ENCODE results near the gene GRM7. TPM values are rescaled to one million over a fixed set of nuclear protein-coding genes. Genes with fewer than 3 reads are reported as not detected.

The GRM7 gene
- total RNA-seq, 1 experiment from 2014 or later = not detected

DNA sequence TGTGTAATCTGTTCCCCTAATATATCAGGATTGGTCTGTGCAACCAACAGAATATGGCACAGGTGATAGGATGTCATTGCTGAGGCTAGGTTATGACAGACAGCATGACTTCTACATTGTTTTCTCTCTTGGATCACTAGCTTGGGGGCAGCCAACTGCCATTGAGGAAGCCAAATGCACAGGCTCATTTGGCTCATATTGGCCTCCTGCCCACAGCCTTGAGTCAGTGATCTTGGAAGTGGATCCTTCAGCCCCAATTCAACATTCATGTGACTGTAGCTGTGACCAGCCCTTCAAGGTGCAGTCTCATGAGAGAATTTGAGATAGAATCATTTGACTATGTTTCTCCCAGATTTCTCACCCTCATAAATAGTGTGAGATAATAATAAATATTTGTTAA lies 675.6 kb downstream of the GRM7 start:
- Histone ChIP-seq H3K79me2 (ENCODE audit: insufficient read depth, low read length) (no peaks in the 10 kb centered on the region), H3K4me3 (replicated peaks in 1 of 2; ENCODE audit: low read depth in 1 of 2, low read length in 2 of 2) (no peak overlapping the region), H3K27me3 (ENCODE audit: insufficient read depth, low read length) (no peaks in the 10 kb centered on the region), H4K20me1 (ENCODE audit: insufficient read depth) (no peaks in the 10 kb centered on the region), H3K27ac (ENCODE audit: low read depth, low read length) (no peak overlapping the region), H3K4me1 (ENCODE audit: control insufficient read depth in 1 of 2, insufficient read depth in 2 of 2, low read length in 2 of 2) (no peaks in the 10 kb centered on the region), H3K36me3 (ENCODE audit: control insufficient read depth in 1 of 2, insufficient read depth in 2 of 2, low read length in 2 of 2) (no peaks in the 10 kb centered on the region), H3K9ac (ENCODE audit: low read length) (no peak overlapping the region), H3K9me3 (ENCODE audit: control insufficient read depth in 1 of 2, insufficient read depth in 1 of 2, low read depth in 1 of 2, low read length in 2 of 2) (no peaks in the 10 kb centered on the region), H2AFZ (ENCODE audit: low read depth, low read length, poor library complexity, severe bottlenecking) (no peak overlapping the region), H3K9me2 (ENCODE audit: insufficient read depth) (no peaks in the 10 kb centered on the region), H3K4me2 (ENCODE audit: low read length) (no peak overlapping the region)
- no peak for ATAC-seq
- POLR2A ChIA-PET = no interaction called here
- intact Hi-C loops (cut with micrococcal nuclease) = no loop called here
- no peak for TF ChIP-seq ZFX (IDR thresholded peaks at IDR 0.05)
- TF ChIP-seq CBX3 (IDR thresholded peaks at IDR 0.05; ENCODE audit: low read depth) = no peak
- TF ChIP-seq MAX (IDR thresholded peaks at IDR 0.05) = no peak
- TF ChIP-seq RAD21 (IDR thresholded peaks at IDR 0.05; ENCODE audit: low read depth) = no peak
- no peak for TF ChIP-seq EZH2phosphoT487 (IDR thresholded peaks at IDR 0.05; ENCODE audit: borderline replicate concordance)
- TF ChIP-seq SP1 (IDR thresholded peaks at IDR 0.05; ENCODE audit: low read depth) = no peak
- no peak for TF ChIP-seq ATF3 (IDR thresholded peaks at IDR 0.05)
- TF ChIP-seq FOSL1 (IDR thresholded peaks at IDR 0.05; ENCODE audit: low read depth) = no peak
- no peak for TF ChIP-seq TCF7L2 (IDR thresholded peaks at IDR 0.05; ENCODE audit: borderline replicate concordance, extremely low read depth, insufficient read depth, insufficient read length)
- TF ChIP-seq POLR2A (IDR thresholded peaks at IDR 0.05; ENCODE audit: borderline replicate concordance, extremely low read depth, insufficient read depth, insufficient read length) = no peak
- DNase-seq (ENCODE audit: low read depth, low spot score) = no peak
- RAD21 ChIA-PET (ENCODE audit: low non-redundant PET in 1 of 2, low total read pairs in 2 of 2, uncharacterized antibody in 2 of 2, unreplicated experiment in 2 of 2) = no interaction called here
- BruUV-seq (replicated peaks) = no TSS peak
- CTCF ChIA-PET = no interaction called here

DNA sequence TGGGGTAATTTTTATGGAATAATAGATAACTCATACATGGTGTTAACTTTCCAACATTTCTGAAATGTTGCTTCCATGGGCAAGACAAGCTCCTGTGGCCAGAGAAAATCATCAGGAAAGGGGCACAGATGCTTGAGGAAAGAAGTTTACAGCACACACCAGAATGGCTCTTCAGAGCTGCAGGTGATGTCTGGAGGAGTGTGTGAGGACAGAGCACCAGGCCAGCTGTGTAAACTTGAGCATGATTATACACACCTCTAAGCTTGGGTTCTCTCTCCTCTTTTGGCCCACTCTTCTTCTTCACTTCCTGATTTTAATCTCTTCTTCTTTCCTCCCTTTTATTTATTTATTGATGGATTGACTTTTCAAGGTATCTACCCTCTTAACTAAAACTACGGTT lies 676.0 kb downstream of the GRM7 start:
- Histone ChIP-seq H3K79me2 (ENCODE audit: insufficient read depth, low read length) (no peaks in the 10 kb centered on the region), H3K36me3 (ENCODE audit: control insufficient read depth in 1 of 2, insufficient read depth in 2 of 2, low read length in 2 of 2) (no peaks in the 10 kb centered on the region), H3K4me1 (ENCODE audit: control insufficient read depth in 1 of 2, insufficient read depth in 2 of 2, low read length in 2 of 2) (no peaks in the 10 kb centered on the region), H3K9ac (ENCODE audit: low read length) (no peak overlapping the region), H3K27me3 (ENCODE audit: insufficient read depth, low read length) (no peaks in the 10 kb centered on the region), H4K20me1 (ENCODE audit: insufficient read depth) (no peaks in the 10 kb centered on the region), H3K9me2 (ENCODE audit: insufficient read depth) (no peaks in the 10 kb centered on the region), H3K9me3 (ENCODE audit: control insufficient read depth in 1 of 2, insufficient read depth in 1 of 2, low read depth in 1 of 2, low read length in 2 of 2) (no peaks in the 10 kb centered on the region), H3K4me3 (replicated peaks in 1 of 2; ENCODE audit: low read depth in 1 of 2, low read length in 2 of 2) (no peak overlapping the region), H2AFZ (ENCODE audit: low read depth, low read length, poor library complexity, severe bottlenecking) (no peak overlapping the region), H3K27ac (ENCODE audit: low read depth, low read length) (no peak overlapping the region), H3K4me2 (ENCODE audit: low read length) (no peak overlapping the region)
- CTCF ChIA-PET = no interaction called here
- ATAC-seq (no peak), DNase-seq (ENCODE audit: low read depth, low spot score) (no peak)
- intact Hi-C loops (cut with micrococcal nuclease) = no loop called here
- POLR2A ChIA-PET = no interaction called here
- TF ChIP-seq RAD21 (IDR thresholded peaks at IDR 0.05; ENCODE audit: low read depth) (no peak), JUND (IDR thresholded peaks at IDR 0.05) (no peak), CBX3 (IDR thresholded peaks at IDR 0.05; ENCODE audit: low read depth) (no peak)
- TF ChIP-seq, protein P1, sequence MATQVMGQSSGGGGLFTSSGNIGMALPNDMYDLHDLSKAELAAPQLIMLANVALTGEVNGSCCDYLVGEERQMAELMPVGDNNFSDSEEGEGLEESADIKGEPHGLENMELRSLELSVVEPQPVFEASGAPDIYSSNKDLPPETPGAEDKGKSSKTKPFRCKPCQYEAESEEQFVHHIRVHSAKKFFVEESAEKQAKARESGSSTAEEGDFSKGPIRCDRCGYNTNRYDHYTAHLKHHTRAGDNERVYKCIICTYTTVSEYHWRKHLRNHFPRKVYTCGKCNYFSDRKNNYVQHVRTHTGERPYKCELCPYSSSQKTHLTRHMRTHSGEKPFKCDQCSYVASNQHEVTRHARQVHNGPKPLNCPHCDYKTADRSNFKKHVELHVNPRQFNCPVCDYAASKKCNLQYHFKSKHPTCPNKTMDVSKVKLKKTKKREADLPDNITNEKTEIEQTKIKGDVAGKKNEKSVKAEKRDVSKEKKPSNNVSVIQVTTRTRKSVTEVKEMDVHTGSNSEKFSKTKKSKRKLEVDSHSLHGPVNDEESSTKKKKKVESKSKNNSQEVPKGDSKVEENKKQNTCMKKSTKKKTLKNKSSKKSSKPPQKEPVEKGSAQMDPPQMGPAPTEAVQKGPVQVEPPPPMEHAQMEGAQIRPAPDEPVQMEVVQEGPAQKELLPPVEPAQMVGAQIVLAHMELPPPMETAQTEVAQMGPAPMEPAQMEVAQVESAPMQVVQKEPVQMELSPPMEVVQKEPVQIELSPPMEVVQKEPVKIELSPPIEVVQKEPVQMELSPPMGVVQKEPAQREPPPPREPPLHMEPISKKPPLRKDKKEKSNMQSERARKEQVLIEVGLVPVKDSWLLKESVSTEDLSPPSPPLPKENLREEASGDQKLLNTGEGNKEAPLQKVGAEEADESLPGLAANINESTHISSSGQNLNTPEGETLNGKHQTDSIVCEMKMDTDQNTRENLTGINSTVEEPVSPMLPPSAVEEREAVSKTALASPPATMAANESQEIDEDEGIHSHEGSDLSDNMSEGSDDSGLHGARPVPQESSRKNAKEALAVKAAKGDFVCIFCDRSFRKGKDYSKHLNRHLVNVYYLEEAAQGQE (IDR thresholded peaks at IDR 0.05; ENCODE audit: low read depth) = no peak
- RAD21 ChIA-PET (ENCODE audit: low non-redundant PET in 1 of 2, low total read pairs in 2 of 2, uncharacterized antibody in 2 of 2, unreplicated experiment in 2 of 2) = no interaction called here
- BruUV-seq (replicated peaks) = no TSS peak
